Mammary epithelial cell (primary cell): Measurements from ENCODE around the gene FIS1.

Experiments used
- EZH2 ChIP-seq: IDR thresholded peaks from 2 replicates; pipeline ENCODE4 v1.6.1; 2012; ENCODE audit warnings: low read length, inconsistent platforms, borderline replicate concordance
- TF ChIP-seq, protein P1 (sequence below), 2 donors: IDR thresholded peaks in 1 of 2; conservative IDR thresholded peaks in 1 of 2; 2 replicates each; pipeline ENCODE4 v1.5.1; 2011 to 2012; ENCODE audit warnings: inconsistent platforms in 2 of 2, low read length in 2 of 2, mild to moderate bottlenecking in 2 of 2, control low read depth in 1 of 2, low read depth in 1 of 2; ENCODE audit not compliant: insufficient read depth in 1 of 2; ENCODE audit errors: extremely low read depth in 1 of 2

DNA sequence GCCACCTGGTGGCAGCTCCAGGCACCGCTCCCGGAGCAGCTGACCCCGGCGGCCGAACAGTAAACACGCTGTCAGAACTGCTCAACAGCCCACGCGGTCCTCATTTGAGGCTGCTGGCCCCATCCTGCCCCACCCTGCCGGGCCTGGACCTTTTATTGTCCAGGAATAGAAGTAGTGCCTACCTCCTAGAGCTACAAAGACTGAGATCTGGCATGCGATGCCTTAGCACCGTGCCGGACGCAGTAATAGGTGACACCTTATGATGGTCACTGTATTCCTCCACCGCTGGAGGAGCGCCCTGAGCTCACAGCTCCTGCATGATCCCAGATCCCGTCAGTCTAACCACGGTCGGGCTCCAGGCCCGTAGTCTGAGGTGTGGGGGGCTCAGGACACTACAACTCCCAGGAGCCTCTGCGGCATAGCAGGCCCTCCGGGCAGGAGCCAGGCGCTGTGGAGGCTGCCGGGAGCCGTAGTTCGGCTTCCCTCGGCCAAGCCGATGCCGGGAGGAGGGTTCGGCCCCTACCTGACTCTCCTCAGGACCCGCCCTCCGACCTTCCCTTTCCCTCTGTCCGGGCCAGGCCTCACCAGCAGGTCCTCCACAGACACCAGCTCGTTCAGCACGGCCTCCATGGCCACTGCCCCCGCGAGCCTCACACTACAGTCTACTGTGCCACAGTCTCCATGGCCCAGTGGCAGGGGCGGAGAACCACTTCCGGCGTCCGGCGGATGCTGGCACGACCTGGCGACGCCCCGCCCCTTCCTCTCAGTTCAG is at the start of gene FIS1:
- TF ChIP-seq, protein P1, sequence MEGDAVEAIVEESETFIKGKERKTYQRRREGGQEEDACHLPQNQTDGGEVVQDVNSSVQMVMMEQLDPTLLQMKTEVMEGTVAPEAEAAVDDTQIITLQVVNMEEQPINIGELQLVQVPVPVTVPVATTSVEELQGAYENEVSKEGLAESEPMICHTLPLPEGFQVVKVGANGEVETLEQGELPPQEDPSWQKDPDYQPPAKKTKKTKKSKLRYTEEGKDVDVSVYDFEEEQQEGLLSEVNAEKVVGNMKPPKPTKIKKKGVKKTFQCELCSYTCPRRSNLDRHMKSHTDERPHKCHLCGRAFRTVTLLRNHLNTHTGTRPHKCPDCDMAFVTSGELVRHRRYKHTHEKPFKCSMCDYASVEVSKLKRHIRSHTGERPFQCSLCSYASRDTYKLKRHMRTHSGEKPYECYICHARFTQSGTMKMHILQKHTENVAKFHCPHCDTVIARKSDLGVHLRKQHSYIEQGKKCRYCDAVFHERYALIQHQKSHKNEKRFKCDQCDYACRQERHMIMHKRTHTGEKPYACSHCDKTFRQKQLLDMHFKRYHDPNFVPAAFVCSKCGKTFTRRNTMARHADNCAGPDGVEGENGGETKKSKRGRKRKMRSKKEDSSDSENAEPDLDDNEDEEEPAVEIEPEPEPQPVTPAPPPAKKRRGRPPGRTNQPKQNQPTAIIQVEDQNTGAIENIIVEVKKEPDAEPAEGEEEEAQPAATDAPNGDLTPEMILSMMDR (conservative IDR thresholded peaks at IDR 0.05 in 1 of 2, IDR thresholded peaks at IDR 0.05 in 1 of 2; ENCODE audit: extremely low read depth in 1 of 2, insufficient read depth in 1 of 2, low read depth in 1 of 2, low read length in 2 of 2) = peak; percentile 62 to 85
- TF ChIP-seq EZH2 = no peak
